MM.1S (cell line): ENCODE data around the gene RHBDD1.

Experiments used
- CTCF ChIP-seq: fragments of 300-600 bp; sonication (generic); IDR thresholded peaks from 2 replicates; pipeline ENCODE4 v1.5.1; 2016; ENCODE audit warnings: antibody characterized with exemption, low read length, mixed read lengths
- EZH2 ChIP-seq: fragments of 300-600 bp; sonication (generic); optimal IDR thresholded peaks from 2 replicates; pipeline ENCODE3; 2017; ENCODE audit warnings: low read depth, mild to moderate bottlenecking, antibody characterized with exemption, low read length, mixed read lengths

- TF ChIP-seq CTCF, result no peak
- no peak for TF ChIP-seq EZH2
These were observed 174.6 kb downstream of the RHBDD1 start for GRCh38 chr2:227010433-227010832.
